ENCODE measurements around the gene HCFC1. TPM values are rescaled to one million over a fixed set of nuclear protein-coding genes. Genes with fewer than 3 reads are reported as not detected.
"Not testable (repeated sequence)": the region's sequence is repeated elsewhere in the genome, so short reads cannot be mapped to it uniquely, and the experiment has no call there.

HCFC1 gene
- total RNA-seq, 1 donor from 2014 or later, result 61.2 TPM

- Histone ChIP-seq H3K9me3 (ENCODE audit: insufficient read depth, low read depth, low read length) (no peaks in the 10 kb centered on the region), H2AFZ (ENCODE audit: low read depth, low read length) (no peak overlapping the region), H3K4me3 (ENCODE audit: insufficient read depth, low read depth, low read length) (no peak overlapping the region), H3K4me1 (ENCODE audit: insufficient read depth, low read length) (peaks cover 6% of the 10 kb centered on the region), H3K4me2 (ENCODE audit: low read length) (no peak overlapping the region), H3K27ac (ENCODE audit: low read depth, low read length) (no peak overlapping the region), H3K36me3 (ENCODE audit: insufficient read depth, low read length) (no peaks in the 10 kb centered on the region), H3K27me3 (ENCODE audit: insufficient read depth, low read length) (no peaks in the 10 kb centered on the region), H3K9ac (ENCODE audit: low read length) (no peak overlapping the region), H3K79me2 (ENCODE audit: insufficient read depth, low read length) (no peaks in the 10 kb centered on the region), H4K20me1 (ENCODE audit: insufficient read depth, low read length) (no peaks in the 10 kb centered on the region)
- no peak for TF ChIP-seq EZH2 (IDR thresholded peaks at IDR 0.05; ENCODE audit: insufficient read depth, low read length)
- no peak for TF ChIP-seq CTCF (IDR thresholded peaks at IDR 0.05; ENCODE audit: insufficient read depth, low read depth, low read length)
- no peak overlapping the region for H3K4me3 Mint-ChIP-seq (ENCODE audit: unreplicated experiment)
- H3K4me1 Mint-ChIP-seq (ENCODE audit: low read depth, unreplicated experiment), result peaks cover 5% of the 10 kb centered on the region
- no peaks in the 10 kb centered on the region for H3K9me3 Mint-ChIP-seq (ENCODE audit: unreplicated experiment)
- H3K27ac Mint-ChIP-seq (ENCODE audit: unreplicated experiment), result no peak overlapping the region
- no peaks in the 10 kb centered on the region for H3K27me3 Mint-ChIP-seq (ENCODE audit: low read depth, unreplicated experiment)
- DNase-seq (ENCODE audit: low read depth) (no peak), FAIRE-seq (no peak)
- peaks cover 2% of the 10 kb centered on the region for H3K36me3 Mint-ChIP-seq (ENCODE audit: low read depth, unreplicated experiment)
These were observed 28.4 kb upstream of the HCFC1 start for GRCh38 chrX:154000051-154000450.

GRCh38 chrX:153999359-154000037, 27.9 kb upstream of the HCFC1 start:
- Mint-ChIP-seq H3K27ac (ENCODE audit: unreplicated experiment) (no peak overlapping the region), H3K9me3 (ENCODE audit: unreplicated experiment) (no peaks in the 10 kb centered on the region), H3K4me3 (ENCODE audit: unreplicated experiment) (no peak overlapping the region), H3K4me1 (ENCODE audit: low read depth, unreplicated experiment) (peaks cover 5% of the 10 kb centered on the region), H3K27me3 (ENCODE audit: low read depth, unreplicated experiment) (no peaks in the 10 kb centered on the region), H3K36me3 (ENCODE audit: low read depth, unreplicated experiment) (peaks cover 2% of the 10 kb centered on the region)
- Histone ChIP-seq H3K4me3 (ENCODE audit: insufficient read depth, low read depth, low read length) (no peak overlapping the region), H3K4me2 (ENCODE audit: low read length) (no peak overlapping the region), H3K27me3 (ENCODE audit: insufficient read depth, low read length) (no peaks in the 10 kb centered on the region), H3K36me3 (ENCODE audit: insufficient read depth, low read length) (no peaks in the 10 kb centered on the region), H3K79me2 (ENCODE audit: insufficient read depth, low read length) (no peaks in the 10 kb centered on the region), H2AFZ (ENCODE audit: low read depth, low read length) (no peak overlapping the region), H3K4me1 (ENCODE audit: insufficient read depth, low read length) (peaks cover 6% of the 10 kb centered on the region), H3K27ac (ENCODE audit: low read depth, low read length) (no peak overlapping the region), H3K9ac (ENCODE audit: low read length) (no peak overlapping the region), H3K9me3 (ENCODE audit: insufficient read depth, low read depth, low read length) (no peaks in the 10 kb centered on the region), H4K20me1 (ENCODE audit: insufficient read depth, low read length) (no peaks in the 10 kb centered on the region)
- FAIRE-seq (no peak), DNase-seq (ENCODE audit: low read depth) (no peak)
- no peak for TF ChIP-seq CTCF (IDR thresholded peaks at IDR 0.05; ENCODE audit: insufficient read depth, low read depth, low read length)
- no peak for TF ChIP-seq EZH2 (IDR thresholded peaks at IDR 0.05; ENCODE audit: insufficient read depth, low read length)

- TF ChIP-seq EZH2 (IDR thresholded peaks at IDR 0.05; ENCODE audit: insufficient read depth, low read length) (no peak), CTCF (IDR thresholded peaks at IDR 0.05; ENCODE audit: insufficient read depth, low read depth, low read length) (no peak)
- Histone ChIP-seq H2AFZ (ENCODE audit: low read depth, low read length) (no peak overlapping the region), H3K27ac (ENCODE audit: low read depth, low read length) (no peak overlapping the region), H3K9ac (ENCODE audit: low read length) (no peak overlapping the region), H3K4me1 (ENCODE audit: insufficient read depth, low read length) (no peaks in the 10 kb centered on the region), H3K79me2 (ENCODE audit: insufficient read depth, low read length) (no peaks in the 10 kb centered on the region), H3K36me3 (ENCODE audit: insufficient read depth, low read length) (no peaks in the 10 kb centered on the region), H3K4me3 (ENCODE audit: insufficient read depth, low read depth, low read length) (no peak overlapping the region), H4K20me1 (ENCODE audit: insufficient read depth, low read length) (no peaks in the 10 kb centered on the region), H3K27me3 (ENCODE audit: insufficient read depth, low read length) (no peaks in the 10 kb centered on the region), H3K9me3 (ENCODE audit: insufficient read depth, low read depth, low read length) (no peaks in the 10 kb centered on the region), H3K4me2 (ENCODE audit: low read length) (no peak overlapping the region)
- Mint-ChIP-seq H3K27me3 (ENCODE audit: low read depth, unreplicated experiment) (no peaks in the 10 kb centered on the region), H3K9me3 (ENCODE audit: unreplicated experiment) (no peaks in the 10 kb centered on the region), H3K36me3 (ENCODE audit: low read depth, unreplicated experiment) (no peaks in the 10 kb centered on the region), H3K4me1 (ENCODE audit: low read depth, unreplicated experiment) (no peaks in the 10 kb centered on the region), H3K27ac (ENCODE audit: unreplicated experiment) (no peak overlapping the region), H3K4me3 (ENCODE audit: unreplicated experiment) (no peak overlapping the region)
- no peak for DNase-seq (ENCODE audit: low read depth)
- FAIRE-seq, result no peak
These were observed 23.9 kb upstream of the HCFC1 start for GRCh38 chrX:153995504-153995903.

GRCh38 chrX:153994398-153994797, 22.8 kb upstream of the HCFC1 start:
- H3K4me3 ChIP-seq (ENCODE audit: insufficient read depth, low read depth, low read length); H3K27ac Mint-ChIP-seq (ENCODE audit: unreplicated experiment); H3K4me1 ChIP-seq (ENCODE audit: insufficient read depth, low read length); H4K20me1 ChIP-seq (ENCODE audit: insufficient read depth, low read length); FAIRE-seq; H3K27me3 Mint-ChIP-seq (ENCODE audit: low read depth, unreplicated experiment); H3K9ac ChIP-seq (ENCODE audit: low read length); DNase-seq (ENCODE audit: low read depth); H3K27me3 ChIP-seq (ENCODE audit: insufficient read depth, low read length); H3K4me1 Mint-ChIP-seq (ENCODE audit: low read depth, unreplicated experiment); H2AFZ ChIP-seq (ENCODE audit: low read depth, low read length); H3K4me3 Mint-ChIP-seq (ENCODE audit: unreplicated experiment); H3K9me3 ChIP-seq (ENCODE audit: insufficient read depth, low read depth, low read length); H3K36me3 Mint-ChIP-seq (ENCODE audit: low read depth, unreplicated experiment); H3K9me3 Mint-ChIP-seq (ENCODE audit: unreplicated experiment); H3K4me2 ChIP-seq (ENCODE audit: low read length); H3K36me3 ChIP-seq (ENCODE audit: insufficient read depth, low read length); H3K27ac ChIP-seq (ENCODE audit: low read depth, low read length); H3K79me2 ChIP-seq (ENCODE audit: insufficient read depth, low read length): not testable (repeated sequence)
